ENCODE results near the gene SDHB. TPM values are rescaled to one million over a fixed set of nuclear protein-coding genes. Genes with fewer than 3 reads are reported as not detected.

Gene SDHB
- total RNA-seq, 4 donors from 2014 or later, result 79.6 to 130 (median 86.3) TPM

GRCh38 chr1:17098446-17099317 lies 44.9 kb upstream of the SDHB start:
- H3K27me3 ChIP-seq, result no peaks in the 10 kb centered on the region
- H3K27ac ChIP-seq, result peak overlapping the region in 2 of 4 donors; percentile 71 to 74
- H3K9me3 ChIP-seq, result no peaks in the 10 kb centered on the region
- no peak for DNase-seq (ENCODE audit: low spot score in 2 of 2)
- 46 to 50% methylated on average over 10 to 11 of the region's 13 CpGs for WGBS, 2 donors
- no peak overlapping the region for H3K4me3 ChIP-seq
- TF ChIP-seq POLR2A (IDR thresholded peaks at IDR 0.05), result no peak
- no peak for TF ChIP-seq EP300 (IDR thresholded peaks at IDR 0.05)
- TF ChIP-seq CTCF (IDR thresholded peaks at IDR 0.05), result no peak
- no peaks in the 10 kb centered on the region for H3K36me3 ChIP-seq
- peaks cover 0 to 26% (median 9%) of the 10 kb centered on the region in 4 donors for H3K4me1 ChIP-seq

DNA sequence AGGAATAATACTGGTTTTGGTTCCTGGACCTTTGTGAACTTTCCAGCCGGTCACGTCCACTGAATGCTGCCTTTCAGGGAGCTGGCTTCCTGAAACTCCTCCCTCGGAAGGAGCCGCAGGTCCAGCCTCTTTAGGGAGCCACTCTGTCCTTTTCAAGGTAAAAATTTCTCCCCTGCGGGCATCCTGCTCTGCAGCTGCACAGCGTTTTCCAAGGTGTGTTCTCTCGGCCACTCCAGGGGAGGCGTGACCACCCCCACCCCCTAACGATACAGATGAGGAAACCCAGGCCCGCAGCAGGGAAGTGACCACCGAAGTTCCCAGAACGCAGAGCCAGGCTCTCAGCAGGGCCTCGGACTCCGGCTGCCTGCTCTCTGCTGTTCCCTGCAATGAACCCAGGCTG lies 44.0 kb upstream of the SDHB start:
- 12 to 40% methylated on average over 7 to 13 of the region's 14 CpGs for WGBS, 2 donors
- no peaks in the 10 kb centered on the region for H3K27me3 ChIP-seq
- H3K27ac ChIP-seq, result peak overlapping the region in 3 of 4 donors; percentile 22 to 74 (median 71)
- DNase-seq (ENCODE audit: low spot score in 2 of 2), result no peak
- H3K4me3 ChIP-seq, result no peak overlapping the region
- H3K4me1 ChIP-seq, result peaks cover 0 to 26% (median 9%) of the 10 kb centered on the region in 4 donors
- no peaks in the 10 kb centered on the region for H3K36me3 ChIP-seq
- no peaks in the 10 kb centered on the region for H3K9me3 ChIP-seq
- TF ChIP-seq EP300 (IDR thresholded peaks at IDR 0.05) (no peak), CTCF (IDR thresholded peaks at IDR 0.05) (no peak), POLR2A (IDR thresholded peaks at IDR 0.05) (no peak)

DNA sequence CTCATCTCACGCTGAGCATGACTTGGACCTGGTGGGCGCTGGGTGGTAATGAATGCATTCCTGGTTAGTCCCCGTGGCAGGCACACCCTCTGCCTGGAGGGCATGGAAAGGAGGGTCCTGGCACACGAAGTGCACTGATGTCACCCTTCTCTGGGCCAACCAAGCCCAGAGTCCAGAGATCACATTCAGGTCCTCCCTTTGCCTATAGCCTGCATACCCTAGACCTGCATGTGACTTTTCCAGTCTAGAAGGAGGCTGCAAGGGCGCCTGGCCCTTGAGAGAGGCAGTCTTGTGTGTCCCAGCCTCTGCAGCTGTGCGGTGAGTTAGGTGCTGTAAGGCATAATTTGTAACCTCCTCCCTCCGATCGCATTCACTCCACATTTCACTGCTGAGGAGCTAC lies 43.3 kb upstream of the SDHB start:
- H3K4me3 ChIP-seq, result no peak overlapping the region
- no peaks in the 10 kb centered on the region for H3K36me3 ChIP-seq
- peak overlapping the region in 1 of 4 donors; percentile 74 for H3K27ac ChIP-seq
- H3K9me3 ChIP-seq, result no peaks in the 10 kb centered on the region
- no peaks in the 10 kb centered on the region for H3K27me3 ChIP-seq
- peaks cover 0 to 28% (median 9%) of the 10 kb centered on the region in 4 donors for H3K4me1 ChIP-seq
- TF ChIP-seq CTCF (IDR thresholded peaks at IDR 0.05) (no peak), EP300 (IDR thresholded peaks at IDR 0.05) (no peak), POLR2A (IDR thresholded peaks at IDR 0.05) (no peak)
- DNase-seq (ENCODE audit: low spot score in 2 of 2), result no peak
- 74 to 76% methylated on average over 8 of the region's 8 CpGs for WGBS, 2 donors

DNA sequence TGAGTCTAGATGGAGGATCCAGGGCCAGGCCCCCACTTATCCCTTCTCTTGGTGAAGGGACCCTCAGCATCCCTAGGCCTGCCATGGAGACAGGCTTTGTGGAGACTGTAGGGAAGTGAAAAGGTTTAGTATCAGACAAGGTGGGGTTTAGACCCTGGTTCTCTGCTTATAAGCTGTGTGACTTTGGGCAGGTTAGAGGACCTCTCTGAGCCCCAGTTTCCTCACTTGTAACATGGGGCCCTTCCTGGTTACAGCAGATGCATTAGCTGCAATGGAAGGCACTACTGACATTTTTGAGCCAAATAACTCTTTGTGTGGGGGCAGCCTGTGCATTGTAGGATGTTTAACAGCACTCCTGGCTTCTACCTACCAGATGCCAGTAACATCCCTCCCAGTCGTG lies 42.8 kb upstream of the SDHB start:
- Histone ChIP-seq H3K9me3 (no peaks in the 10 kb centered on the region), H3K27ac (peak overlapping the region in 1 of 4 donors; percentile 74)
- 0% methylated on average over 1 of the region's 1 CpG for WGBS, 2 donors

More for the DNA sequence above, 42.8 kb upstream of the SDHB start:
- H3K36me3 ChIP-seq, result no peaks in the 10 kb centered on the region
- peaks cover 0 to 34% (median 10%) of the 10 kb centered on the region in 4 donors for H3K4me1 ChIP-seq
- TF ChIP-seq POLR2A (IDR thresholded peaks at IDR 0.05) (no peak), CTCF (IDR thresholded peaks at IDR 0.05) (no peak), EP300 (IDR thresholded peaks at IDR 0.05) (no peak)
- no peak overlapping the region for H3K4me3 ChIP-seq
- H3K27me3 ChIP-seq, result no peaks in the 10 kb centered on the region
- no peak for DNase-seq (ENCODE audit: low spot score in 2 of 2)

Measured in tibial nerve (tissue), 4 donors.